GM18861 (cell line): ENCODE data around the gene ACOXL.
A peak's percentile ranks its signal among the peaks of the same experiment; 100 is the strongest.

Experiments
- ATAC-seq: cut with Tn5 transposase; IDR thresholded peaks from one replicate; pipeline ENCODE4 v1.9.1; 2021; ENCODE audit not compliant: unreplicated experiment

The ACOXL gene

DNA sequence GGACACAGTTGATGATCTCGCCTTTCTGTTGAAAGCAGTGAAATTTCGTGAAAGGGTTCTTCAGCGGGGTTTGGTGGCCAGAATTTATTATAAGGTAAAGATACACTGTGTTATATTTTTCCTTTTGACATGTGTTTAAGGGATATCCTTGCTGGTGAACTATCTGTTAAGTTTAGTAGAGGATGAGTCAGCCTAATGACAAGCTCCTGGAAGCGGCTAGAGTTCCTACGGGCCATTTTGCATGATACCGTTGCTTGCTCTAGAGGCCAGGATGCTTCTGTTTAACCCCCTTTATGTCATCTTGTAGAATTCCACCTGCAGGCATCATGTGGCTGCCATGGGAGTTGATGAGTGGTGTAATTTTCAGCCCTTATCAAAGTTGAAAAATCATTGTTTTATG, 263.5 kb downstream of the ACOXL start:
- ATAC-seq, result no peak

DNA sequence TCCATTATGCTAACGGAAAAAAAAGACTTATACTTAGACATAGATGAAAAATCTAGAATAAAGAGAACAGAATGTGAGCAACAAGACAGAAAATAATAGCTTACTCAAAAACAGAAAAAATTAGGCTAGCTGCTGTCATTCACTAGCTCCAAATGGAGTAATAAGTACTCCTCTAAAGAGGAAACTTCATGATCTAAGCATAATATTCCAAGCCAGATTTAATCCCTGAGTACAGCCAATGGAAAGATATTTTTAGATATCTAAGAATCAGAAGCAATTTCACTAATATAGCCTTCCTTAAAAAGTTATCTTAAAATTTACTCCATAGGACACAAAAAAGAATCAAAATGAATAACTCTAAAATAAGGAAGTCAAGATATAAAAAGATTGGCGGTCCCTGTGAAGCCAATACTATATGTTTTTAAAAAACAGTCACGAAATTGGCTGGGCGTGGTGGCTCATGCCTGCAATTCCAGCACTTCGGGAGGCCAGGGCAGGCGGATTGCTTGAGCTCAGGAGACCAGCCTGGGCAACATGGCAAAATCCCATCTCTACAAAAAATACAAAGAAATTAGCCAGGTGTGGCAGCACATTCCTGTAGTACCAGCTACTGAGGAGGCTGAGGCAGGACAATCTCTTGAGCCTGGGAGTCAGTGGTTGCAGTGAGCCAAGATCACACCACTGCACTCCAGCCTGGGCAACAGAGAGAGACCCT, 265.1 kb downstream of the ACOXL start:
- ATAC-seq, result no peak

DNA sequence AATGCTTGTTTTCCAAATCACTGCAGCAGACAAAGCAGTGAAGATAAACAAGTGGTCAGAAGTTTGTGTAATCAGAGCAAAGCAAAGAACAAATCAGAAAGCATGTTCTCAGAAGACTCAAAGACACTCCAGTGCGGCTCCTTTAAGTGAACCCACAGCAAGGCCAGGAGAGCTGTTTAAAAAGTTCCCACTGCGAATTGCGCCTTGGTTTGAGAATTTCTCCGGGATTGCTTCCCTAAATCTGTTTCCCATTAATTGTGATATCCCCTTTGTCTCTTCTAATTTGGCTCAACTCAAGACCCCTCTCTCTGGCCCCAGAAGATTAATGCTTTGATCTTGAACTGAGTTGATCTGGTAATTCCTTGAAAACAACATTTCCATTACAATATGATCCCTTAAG, 265.9 kb downstream of the ACOXL start:
- ATAC-seq, result no peak

DNA sequence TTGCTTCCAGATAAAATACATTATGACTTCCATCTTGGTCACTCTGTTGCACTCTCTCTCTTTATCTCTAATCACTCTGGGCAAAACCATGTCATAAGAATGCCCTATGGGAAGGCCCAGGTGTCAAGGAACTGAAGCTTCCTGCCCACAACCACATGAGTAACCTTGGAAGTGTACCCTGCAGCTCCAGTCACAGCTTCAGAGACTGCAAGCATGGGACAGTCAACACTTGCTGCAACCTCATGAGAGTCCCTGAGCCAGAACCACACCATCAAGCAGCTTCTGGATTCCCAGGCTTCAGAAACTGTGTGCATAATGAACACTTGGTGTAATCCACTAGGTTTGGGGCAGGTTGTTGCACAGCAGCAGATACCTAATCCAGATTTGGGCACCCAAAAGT, 267.3 kb downstream of the ACOXL start:
- ATAC-seq, result no peak

DNA sequence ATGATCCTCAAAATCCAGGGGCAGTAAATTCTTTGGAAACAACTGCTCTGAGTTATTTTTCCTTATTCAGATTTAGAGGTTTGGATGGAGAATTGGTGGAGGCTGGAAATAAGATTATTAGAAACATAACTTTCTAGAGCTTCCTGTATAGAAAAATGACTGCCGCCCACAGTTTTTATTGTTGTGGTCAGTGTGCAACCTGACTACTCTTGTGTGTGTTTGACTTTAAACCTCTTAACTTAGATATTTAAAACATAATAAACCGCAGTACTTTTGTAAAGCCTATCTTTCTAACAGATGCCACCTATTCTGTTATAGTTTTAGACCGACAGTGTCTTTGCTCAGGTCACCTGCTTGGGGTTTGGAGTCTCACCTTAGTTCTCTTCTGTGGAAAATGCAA, 272.9 kb downstream of the ACOXL start:
- ATAC-seq, result no peak

DNA sequence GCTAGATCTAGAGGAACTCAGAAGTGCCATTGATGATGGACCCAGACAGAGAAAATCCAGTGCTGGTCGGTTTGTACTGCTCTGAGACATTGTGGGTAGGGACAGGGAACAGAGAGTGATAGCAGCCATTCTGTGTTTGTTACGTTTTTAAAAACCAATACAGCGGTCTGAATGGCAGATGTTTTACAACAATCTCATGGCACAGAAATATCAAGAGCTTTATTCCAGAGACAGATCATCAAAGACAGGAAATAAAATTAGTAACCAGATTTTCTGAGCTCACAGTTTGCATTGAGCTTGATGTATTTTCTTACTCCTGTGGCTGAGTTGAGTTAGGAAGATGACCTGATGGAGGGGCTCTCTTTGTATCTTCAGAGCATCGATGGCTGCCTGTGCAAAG, 273.4 kb downstream of the ACOXL start:
- no peak for ATAC-seq

DNA sequence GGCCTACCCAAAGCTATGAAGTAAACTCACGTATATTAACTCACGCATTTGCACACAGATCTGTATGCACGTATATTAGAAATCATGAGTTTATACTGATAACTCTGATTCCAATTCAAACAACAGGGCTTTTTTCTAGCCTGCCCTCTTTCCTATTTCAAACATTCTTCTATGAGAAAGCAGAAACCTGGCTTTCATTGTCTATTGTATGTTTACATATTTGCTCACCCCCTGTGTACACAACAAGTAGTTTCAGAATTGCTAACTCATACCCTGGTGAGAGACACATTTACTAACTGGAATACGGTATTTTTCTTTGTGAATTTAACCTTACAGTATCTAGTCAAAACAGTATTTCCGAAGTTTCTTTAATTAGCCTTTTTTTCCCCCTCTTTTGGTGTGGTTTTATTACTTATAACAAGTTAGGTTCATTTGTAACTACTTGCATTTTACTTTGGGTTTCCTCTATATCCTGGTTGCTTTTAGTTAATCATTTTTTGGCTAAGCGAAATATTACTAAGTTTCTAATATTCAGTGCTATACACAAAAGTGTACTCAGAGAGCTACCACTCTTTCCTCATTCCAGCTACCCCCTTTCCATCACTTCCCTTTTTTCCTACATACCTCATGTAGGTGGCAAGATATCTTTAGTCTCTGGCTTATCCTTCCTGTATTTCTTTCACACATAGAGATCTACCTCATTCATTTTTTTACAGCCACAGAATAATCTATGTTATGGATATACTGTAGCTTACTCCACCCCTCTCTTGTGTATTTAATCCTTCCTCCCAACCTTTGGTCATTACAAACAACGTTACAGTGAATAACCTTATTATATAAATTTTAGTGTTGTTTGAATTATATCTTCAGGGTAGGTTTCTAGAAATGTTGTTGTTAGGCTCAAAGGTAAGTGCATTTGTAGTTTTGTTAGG, 275.6 kb downstream of the ACOXL start:
- no peak for ATAC-seq

DNA sequence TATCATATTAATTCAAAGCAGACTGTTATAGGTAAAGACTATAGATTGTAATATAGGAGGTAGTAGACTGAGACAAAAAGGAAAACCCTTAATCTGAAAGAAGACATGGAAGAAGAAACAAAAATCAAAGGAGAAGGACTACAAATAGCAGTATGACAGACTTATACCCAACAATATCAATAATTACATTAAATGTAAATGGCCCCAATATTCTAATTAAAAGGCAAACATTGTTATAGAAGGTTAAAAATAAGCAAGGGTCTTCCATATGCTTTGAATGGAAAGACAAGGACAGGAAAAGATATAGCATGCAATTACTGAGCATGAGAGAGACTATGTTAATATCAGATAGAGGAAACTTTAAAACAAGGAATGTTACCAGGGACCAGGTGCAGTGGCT, 278.8 kb downstream of the ACOXL start:
- ATAC-seq, result no peak

DNA sequence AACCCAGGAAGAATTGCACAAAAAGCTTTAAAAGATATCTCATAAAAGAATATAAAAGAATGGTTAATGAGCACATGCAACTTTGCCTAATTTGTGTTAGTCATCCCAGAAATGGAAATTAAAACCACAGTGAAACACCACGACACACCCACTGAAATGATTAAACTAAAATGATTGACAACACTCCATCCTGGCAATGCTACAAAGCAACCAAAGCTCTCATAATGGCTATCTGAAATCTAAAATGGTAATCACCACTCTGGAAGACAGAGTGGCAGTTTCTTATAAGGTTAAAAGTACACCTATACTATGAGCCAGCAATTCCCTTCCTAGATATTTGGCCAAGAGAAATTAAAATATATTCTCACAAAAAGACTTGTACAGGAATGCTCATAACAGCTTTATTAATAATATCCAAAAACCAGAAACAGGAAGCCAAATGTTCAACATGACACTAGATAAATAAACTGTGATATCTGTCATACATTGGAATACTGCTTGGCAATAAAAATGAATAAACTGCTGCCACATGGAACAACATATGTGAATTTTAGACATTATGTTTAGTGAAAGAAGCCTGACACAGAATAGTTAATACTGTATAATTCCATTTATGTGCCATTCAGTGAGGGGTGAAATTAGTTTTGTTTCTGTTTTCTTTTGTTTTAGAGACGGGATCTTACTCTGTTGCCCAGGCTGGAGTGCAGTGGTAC, 283.1 kb downstream of the ACOXL start:
- no peak for ATAC-seq

DNA sequence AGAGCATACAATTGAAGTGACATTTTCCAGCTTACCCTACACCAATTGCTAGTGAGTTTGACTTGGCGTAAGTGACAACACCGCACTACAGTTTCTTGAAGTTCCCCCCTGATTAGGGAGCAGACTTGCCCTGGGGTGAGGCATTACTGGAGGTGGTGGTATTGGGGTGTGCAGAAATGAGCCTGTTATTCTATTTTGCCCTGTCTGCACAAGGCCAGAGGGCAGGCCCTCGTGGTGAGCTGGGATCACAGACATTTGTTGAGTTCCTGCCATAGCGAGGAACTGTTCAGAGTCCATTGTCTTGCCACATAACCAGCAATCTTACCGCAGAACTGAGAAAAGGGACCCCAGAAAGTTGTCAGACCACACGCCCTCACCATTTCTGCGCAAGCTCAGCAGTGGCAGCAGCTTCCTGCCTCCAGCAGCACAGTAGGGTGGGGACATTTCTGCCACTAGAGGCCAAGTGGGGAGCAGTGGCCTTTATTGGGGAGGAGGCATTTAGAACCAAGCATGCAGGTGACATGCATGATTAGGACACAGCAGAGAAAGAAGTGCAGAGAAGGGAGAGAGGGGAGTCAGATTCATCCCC, 284.8 kb downstream of the ACOXL start:
- ATAC-seq, result no peak

DNA sequence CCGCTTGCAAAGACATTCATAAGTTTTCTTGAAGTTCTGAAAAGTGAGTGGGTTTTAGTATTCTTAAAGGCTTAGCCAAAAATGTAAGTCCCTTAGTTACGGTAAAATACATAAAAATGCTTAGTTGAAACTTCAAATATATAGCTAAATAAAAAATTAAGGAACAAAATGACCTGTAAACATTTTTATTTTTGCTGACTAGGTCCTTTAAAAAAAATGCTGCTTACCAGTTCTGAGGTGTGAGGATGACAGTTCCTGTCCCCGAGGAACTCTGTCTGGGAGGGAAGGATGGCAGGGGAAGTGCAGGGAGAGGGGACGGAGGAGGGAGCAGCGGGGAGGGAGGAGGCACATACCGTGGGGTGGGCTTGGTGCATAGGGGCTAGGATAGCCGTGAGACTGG, 285.5 kb downstream of the ACOXL start:
- ATAC-seq, result no peak

DNA sequence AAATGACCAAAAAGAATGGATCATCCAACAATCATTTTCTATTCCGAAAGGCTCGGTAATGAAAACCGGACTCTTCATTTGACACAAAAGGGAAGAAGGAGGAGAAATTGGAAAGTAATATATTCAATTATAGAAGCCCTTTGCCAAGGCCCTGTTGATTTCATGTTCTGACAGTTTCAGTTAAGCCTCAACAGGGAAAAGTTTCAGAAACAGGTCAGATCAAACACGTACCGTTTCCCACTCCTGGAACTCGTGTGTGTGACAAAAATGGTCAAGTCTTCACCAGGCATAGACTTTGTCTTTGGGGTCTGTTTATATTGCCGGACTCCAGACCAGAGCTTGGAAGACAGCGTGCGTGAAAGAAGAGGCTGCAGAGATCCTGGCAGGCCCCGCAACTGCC, 287.0 kb downstream of the ACOXL start:
- ATAC-seq, result no peak

DNA sequence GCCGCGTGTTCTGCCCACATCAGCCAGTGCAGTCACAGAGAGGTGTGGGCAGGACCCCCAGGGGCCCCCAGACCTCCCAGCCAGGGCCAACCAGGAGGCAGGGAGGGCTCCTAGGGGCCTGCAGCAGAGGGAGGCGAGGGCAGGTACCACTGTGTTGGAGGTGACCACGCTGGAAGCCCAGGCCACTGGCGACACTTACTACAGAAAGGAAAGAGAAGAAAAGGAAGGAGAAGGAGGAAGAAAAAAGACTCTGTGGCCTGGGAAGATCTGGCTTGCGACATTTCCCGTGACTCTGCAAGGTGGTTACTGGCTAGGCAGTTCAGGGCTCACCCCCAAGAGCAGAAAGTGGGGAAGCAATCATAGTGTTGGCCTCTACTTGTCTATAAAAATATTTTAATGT, 290.3 kb downstream of the ACOXL start:
- no peak for ATAC-seq

DNA sequence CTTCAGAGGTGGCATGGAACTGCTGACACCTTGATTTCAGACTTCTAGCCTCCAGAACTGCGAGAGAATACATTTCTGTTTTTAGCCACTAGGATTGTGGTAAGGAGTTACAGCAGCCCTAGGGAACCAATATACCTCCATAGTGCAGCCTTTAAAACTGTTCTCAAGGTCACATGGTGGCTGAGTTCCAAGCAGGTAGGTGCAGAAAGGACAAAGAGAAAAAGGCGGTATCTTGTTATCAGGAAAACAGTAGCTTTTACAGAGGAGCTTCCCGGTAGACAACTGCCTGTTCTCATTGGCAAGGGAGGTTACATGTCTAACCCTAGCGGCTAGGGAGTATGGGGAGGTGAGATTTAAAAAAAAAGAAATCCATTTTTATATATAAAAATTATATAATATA, 292.1 kb downstream of the ACOXL start:
- ATAC-seq, result no peak

DNA sequence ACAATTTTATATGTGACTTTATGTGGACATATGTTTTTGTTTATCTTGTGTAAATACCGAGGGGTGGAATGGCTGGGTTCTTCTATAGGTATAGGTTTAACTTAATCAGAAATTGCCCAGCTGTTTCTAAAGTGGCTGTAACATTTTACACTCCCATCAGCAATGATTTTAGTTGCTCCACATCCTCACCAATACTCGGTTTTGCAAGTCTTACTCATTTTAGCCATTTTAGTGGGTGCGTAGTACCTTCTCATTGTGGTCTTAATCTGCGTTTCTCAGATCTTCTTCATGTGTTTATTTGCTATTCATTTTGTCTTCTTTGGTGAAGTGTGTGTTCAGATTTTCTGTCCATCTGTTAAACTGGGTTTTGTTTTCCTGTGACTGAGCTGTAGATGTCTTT, 292.9 kb downstream of the ACOXL start:
- ATAC-seq, result no peak

DNA sequence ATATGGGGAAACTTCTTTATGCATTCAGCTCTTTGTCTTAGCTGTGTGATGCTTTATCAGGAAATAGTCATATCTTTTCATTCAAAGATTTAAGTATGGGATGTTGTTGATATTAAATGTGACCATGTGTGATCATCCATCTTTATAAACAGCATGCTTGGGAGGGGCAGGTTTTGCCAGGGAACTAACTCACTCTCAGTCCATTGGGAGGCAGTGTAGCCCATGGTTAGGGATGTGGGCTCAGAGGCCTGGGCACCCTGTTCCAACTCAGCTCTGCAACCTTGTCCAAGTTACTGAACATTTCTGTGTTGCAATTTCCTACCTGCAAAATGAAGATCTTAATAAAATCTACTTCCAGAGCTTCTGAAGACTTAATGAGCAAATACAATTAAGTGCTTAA, 296.3 kb downstream of the ACOXL start:
- ATAC-seq, result no peak

DNA sequence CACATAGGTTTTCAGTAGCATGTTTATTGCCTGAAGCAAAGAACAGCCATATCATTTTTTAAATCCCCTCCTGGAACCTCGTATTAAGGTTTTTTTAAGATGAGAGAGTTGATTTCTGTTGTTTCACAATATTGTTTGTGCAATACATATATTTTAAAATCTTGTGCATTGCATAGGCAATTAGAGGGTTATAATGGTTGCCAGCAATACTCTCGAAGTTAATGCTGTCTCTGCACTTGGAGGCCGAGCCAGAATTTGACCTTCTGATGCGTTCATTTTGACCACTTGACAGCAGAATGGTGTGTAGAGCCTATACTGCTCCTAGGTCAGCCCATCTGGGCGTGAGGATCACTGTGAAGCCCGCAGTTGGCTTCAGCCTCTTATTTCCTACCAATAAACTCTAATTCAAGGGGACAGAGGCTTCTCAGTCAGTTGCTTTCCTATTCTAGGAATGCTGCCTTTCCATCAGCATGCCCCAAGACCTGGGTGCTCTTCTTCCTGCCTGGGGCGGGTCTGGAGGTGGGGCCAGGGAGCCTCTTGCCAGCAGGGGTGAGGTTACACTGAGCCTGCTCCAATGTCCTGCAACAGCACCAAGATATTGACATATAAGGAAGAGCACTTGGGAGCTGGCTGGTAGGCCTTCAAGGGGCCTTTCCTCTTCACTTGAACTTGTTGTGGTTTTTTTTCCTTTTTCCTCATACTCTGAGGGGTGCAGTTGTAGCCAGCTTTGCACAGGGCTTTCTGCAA, 297.0 kb downstream of the ACOXL start:
- no peak for ATAC-seq

DNA sequence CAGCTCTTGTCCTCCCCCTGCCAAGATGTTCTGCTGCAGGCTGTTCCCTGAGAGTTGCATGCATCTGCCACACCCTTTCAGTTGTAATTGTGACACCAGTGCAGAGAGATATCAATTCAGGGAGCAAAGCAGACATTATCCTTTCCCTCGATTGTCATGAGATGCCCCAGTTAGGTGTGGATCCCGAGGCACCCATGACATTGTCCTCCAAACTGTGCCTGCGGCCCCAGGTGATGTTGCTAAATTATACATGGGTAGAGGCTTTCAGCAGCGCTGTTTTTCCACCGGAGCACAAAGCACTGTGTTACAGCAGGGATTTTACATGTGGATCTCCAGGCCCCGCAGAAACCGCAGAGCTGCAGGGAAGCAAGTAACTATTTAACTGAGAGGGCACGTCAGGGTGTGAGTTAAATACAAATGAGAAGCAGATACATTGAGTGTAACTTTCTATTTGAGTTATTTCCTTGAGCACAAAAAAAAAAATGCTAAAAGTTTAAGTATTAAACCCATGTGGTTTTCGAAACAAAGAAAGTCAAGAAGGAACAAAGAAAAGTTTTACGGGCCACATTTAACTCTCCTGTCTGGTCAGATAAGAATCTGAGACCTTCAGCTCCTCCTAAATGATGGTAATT, 298.0 kb downstream of the ACOXL start:
- ATAC-seq, result peak; percentile 75

DNA sequence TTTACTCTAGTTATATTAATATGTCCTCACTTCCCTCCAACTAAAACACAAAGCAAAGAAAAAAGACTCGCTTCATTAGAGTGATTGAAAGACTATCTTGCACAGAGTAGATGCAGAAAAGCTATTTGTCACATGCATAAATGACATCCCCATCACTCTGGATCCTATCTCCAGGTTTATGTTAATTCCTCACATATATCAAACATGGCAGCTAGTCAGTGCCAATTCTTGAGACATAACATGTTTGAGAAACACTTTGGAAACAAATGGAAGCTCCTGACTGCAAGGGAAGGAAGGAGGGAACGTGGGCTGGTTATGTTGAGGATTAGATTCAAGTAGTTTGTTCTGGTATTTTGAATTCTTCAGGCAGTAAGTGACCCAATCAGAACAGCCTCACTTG, 298.6 kb downstream of the ACOXL start:
- ATAC-seq, result peak; percentile 17
